Keratinocyte (primary cell): ENCODE data around the gene ZRANB1. TPM values are rescaled to one million over a fixed set of nuclear protein-coding genes. Genes with fewer than 3 reads are reported as not detected.

Experiments
- DNase-seq: peaks from one replicate; pipeline ENCODE4 v3.0.0-alpha.2; 2011; ENCODE audit warnings: low read depth, missing footprints, low spot score
- FAIRE-seq: peaks from 2 replicates; lab custom pipeline; 2011; peaks lifted over from hg19 to GRCh38; lab: Jason Lieb, UNC
- H2AFZ ChIP-seq: 2 replicates; pipeline ENCODE4 v1.6.0; 2012; ENCODE audit warnings: low read length, control low read depth, inconsistent platforms; ENCODE audit not compliant: control insufficient read depth
- H3K27ac ChIP-seq: 2 replicates; pipeline ENCODE4 v1.5.1; 2011; ENCODE audit warnings: low read length; ENCODE audit not compliant: control insufficient read depth, insufficient read depth
- H3K27me3 ChIP-seq: 3 replicates; pipeline ENCODE4 v1.6.0; 2011; ENCODE audit warnings: low read length; ENCODE audit not compliant: control insufficient read depth, insufficient read depth; ENCODE audit errors: extremely low read depth
- H3K36me3 ChIP-seq, 2 experiments: 2 replicates in 1 of 2; 3 replicates in 1 of 2; pipeline ENCODE4 v1.5.1; 2011; ENCODE audit warnings: low read length in 2 of 2, mild to moderate bottlenecking in 1 of 2; ENCODE audit not compliant: control insufficient read depth in 2 of 2, insufficient read depth in 2 of 2; ENCODE audit errors: extremely low read depth in 1 of 2
- H3K4me1 ChIP-seq: 3 replicates; pipeline ENCODE4 v1.5.1; 2011; ENCODE audit warnings: low read length; ENCODE audit not compliant: control insufficient read depth, insufficient read depth; ENCODE audit errors: extremely low read depth
- H3K4me2 ChIP-seq: 3 replicates; pipeline ENCODE4 v1.6.0; 2011; ENCODE audit warnings: low read depth, low read length; ENCODE audit not compliant: control insufficient read depth, insufficient read depth; ENCODE audit errors: extremely low read depth
- H3K4me3 ChIP-seq, 3 experiments: fragments of 200-600 bp in 1 of 3; sonication (generic) in 1 of 3; 2 replicates in 2 of 3; 3 replicates in 1 of 3; pipeline ENCODE4 v1.5.1; 2011 to 2016; ENCODE audit warnings: low read length in 3 of 3, mild to moderate bottlenecking in 3 of 3, control low read depth in 2 of 3, inconsistent platforms in 1 of 3, low read depth in 1 of 3, mixed read lengths in 1 of 3, mixed run types in 1 of 3, moderate library complexity in 1 of 3; ENCODE audit not compliant: control insufficient read depth in 2 of 3, insufficient read depth in 2 of 3; ENCODE audit errors: extremely low read depth in 1 of 3
- H3K79me2 ChIP-seq: 2 replicates; pipeline ENCODE4 v1.6.0; 2012; ENCODE audit warnings: low read length; ENCODE audit not compliant: control insufficient read depth, insufficient read depth
- H3K9ac ChIP-seq: 3 replicates; pipeline ENCODE4 v1.6.0; 2011; ENCODE audit warnings: low read length; ENCODE audit not compliant: control insufficient read depth, insufficient read depth; ENCODE audit errors: extremely low read depth
- H3K9me1 ChIP-seq: 3 replicates; pipeline ENCODE4 v1.6.0; 2011; ENCODE audit warnings: low read length; ENCODE audit not compliant: control insufficient read depth, insufficient read depth; ENCODE audit errors: extremely low read depth
- H3K9me3 ChIP-seq: 2 replicates; pipeline ENCODE4 v1.5.1; 2012; ENCODE audit warnings: low read depth, low read length; ENCODE audit not compliant: control insufficient read depth
- H4K20me1 ChIP-seq: 3 replicates; pipeline ENCODE4 v1.6.0; 2011; ENCODE audit warnings: low read length; ENCODE audit not compliant: control insufficient read depth, insufficient read depth; ENCODE audit errors: extremely low read depth
- EZH2 ChIP-seq: IDR thresholded peaks from one replicate; pipeline ENCODE4 v1.6.1; 2012; ENCODE audit warnings: inconsistent platforms, mild to moderate bottlenecking, low read length, moderate library complexity
- dilution Hi-C: fragments of 300-500 bp; cut with MboI; formaldehyde crosslinking; loops from one replicate; pipeline ENCODE4 v1.7.0; 2020; ENCODE audit warnings: low sequenced_read_pairs; ENCODE audit not compliant: extremely low pct_ligation_motif_present
- polyA plus RNA-seq, 5 experiments: library from polyadenylated mRNA; depleted of rRNA in 3 of 5; stranded (reverse) in 3 of 5; stranded (forward) in 1 of 5; unstranded in 1 of 5; fragments of >200 nt; gene quantifications; 1 replicate in 1 of 5; 2 replicates in 3 of 5; 3 replicates in 1 of 5; pipeline versions ENCODE4 v1.2.1 to v1.2.3, GENCODE V29; 2011 to 2012; ENCODE audit warnings: missing spikeins in 2 of 5, low read depth in 1 of 5, low replicate concordance in 1 of 5
- TF ChIP-seq, protein P1 (sequence below), 3 experiments: IDR thresholded peaks in 1 of 3; conservative IDR thresholded peaks in 1 of 3; optimal IDR thresholded peaks in 1 of 3; 2 replicates in 2 of 3; 3 replicates in 1 of 3; pipeline versions ENCODE3 to v1.5.1; 2011; ENCODE audit warnings: low read length in 3 of 3, mild to moderate bottlenecking in 3 of 3, moderate library complexity in 2 of 3, control low read depth in 1 of 3, inconsistent platforms in 1 of 3; ENCODE audit not compliant: insufficient read depth in 2 of 3; ENCODE audit errors: extremely low read depth in 1 of 3

The ZRANB1 gene
- polyA plus RNA-seq, 1 donor (not counting 4 experiments of a cell fraction or from before 2014, with no cell fraction given) = 9.3 TPM

DNA sequence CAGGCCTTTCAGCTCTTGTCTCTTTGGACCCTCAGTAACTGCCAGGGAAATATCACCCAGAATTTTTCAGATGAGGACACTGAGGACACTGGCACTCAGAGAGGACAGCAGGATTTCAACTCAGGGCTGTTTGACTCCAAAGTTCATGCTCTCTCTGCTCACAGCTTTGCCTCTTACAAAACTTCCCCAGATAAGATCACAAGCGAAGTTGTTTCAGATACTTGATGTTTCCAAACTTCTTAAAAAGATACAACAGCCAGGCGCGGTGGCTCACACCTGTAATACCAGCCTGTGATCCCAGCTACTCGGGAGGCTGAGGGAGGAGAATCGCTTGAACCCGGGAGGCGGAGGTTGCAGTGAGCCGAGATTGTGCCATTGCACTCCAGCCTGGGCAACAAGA lies 32.4 kb upstream of the ZRANB1 start:
- TF ChIP-seq, protein P1, sequence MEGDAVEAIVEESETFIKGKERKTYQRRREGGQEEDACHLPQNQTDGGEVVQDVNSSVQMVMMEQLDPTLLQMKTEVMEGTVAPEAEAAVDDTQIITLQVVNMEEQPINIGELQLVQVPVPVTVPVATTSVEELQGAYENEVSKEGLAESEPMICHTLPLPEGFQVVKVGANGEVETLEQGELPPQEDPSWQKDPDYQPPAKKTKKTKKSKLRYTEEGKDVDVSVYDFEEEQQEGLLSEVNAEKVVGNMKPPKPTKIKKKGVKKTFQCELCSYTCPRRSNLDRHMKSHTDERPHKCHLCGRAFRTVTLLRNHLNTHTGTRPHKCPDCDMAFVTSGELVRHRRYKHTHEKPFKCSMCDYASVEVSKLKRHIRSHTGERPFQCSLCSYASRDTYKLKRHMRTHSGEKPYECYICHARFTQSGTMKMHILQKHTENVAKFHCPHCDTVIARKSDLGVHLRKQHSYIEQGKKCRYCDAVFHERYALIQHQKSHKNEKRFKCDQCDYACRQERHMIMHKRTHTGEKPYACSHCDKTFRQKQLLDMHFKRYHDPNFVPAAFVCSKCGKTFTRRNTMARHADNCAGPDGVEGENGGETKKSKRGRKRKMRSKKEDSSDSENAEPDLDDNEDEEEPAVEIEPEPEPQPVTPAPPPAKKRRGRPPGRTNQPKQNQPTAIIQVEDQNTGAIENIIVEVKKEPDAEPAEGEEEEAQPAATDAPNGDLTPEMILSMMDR (optimal IDR thresholded peaks at IDR 0.05 in 1 of 3, IDR thresholded peaks at IDR 0.05 in 1 of 3, conservative IDR thresholded peaks at IDR 0.05 in 1 of 3; ENCODE audit: extremely low read depth in 1 of 3, insufficient read depth in 2 of 3, low read length in 3 of 3) = no peak
- no peak for TF ChIP-seq EZH2
- H2AFZ ChIP-seq = no peak overlapping the region
- FAIRE-seq = no peak

GRCh38 chr10:124911124-124912067 lies 30.5 kb upstream of the ZRANB1 start:
- Histone ChIP-seq H3K4me1 (peaks cover 9% of the 10 kb centered on the region), H3K27me3 (peaks cover 2% of the 10 kb centered on the region), H3K4me3 (no peak overlapping the region), H3K9me3 (no peaks in the 10 kb centered on the region), H3K27ac (no peak overlapping the region), H3K9ac (no peak overlapping the region), H3K4me2 (no peak overlapping the region), H3K9me1 (no peaks in the 10 kb centered on the region), H4K20me1 (no peaks in the 10 kb centered on the region), H3K79me2 (no peaks in the 10 kb centered on the region), H3K36me3 (no peaks in the 10 kb centered on the region), H2AFZ (no peak overlapping the region)
- FAIRE-seq = no peak
- no peak for DNase-seq
- TF ChIP-seq, protein P1 (optimal IDR thresholded peaks at IDR 0.05 in 1 of 3, IDR thresholded peaks at IDR 0.05 in 1 of 3, conservative IDR thresholded peaks at IDR 0.05 in 1 of 3; ENCODE audit: extremely low read depth in 1 of 3, insufficient read depth in 2 of 3, low read length in 3 of 3) = no peak
- no peak for TF ChIP-seq EZH2
- dilution Hi-C loops = no loop called here

More for the DNA sequence above, 32.4 kb upstream of the ZRANB1 start:
- H3K36me3 ChIP-seq = no peaks in the 10 kb centered on the region
- H3K4me3 ChIP-seq = no peak overlapping the region
- H3K9me1 ChIP-seq = no peaks in the 10 kb centered on the region
- H3K79me2 ChIP-seq = no peaks in the 10 kb centered on the region
- H3K27me3 ChIP-seq = peaks cover 2% of the 10 kb centered on the region
- dilution Hi-C loops = no loop called here
- no peak overlapping the region for H3K9ac ChIP-seq
- no peak overlapping the region for H3K4me2 ChIP-seq
- H3K9me3 ChIP-seq = no peaks in the 10 kb centered on the region
- H3K4me1 ChIP-seq = peaks cover 9% of the 10 kb centered on the region
- H3K27ac ChIP-seq = no peak overlapping the region
- DNase-seq = no peak
- H4K20me1 ChIP-seq = no peaks in the 10 kb centered on the region
